MM.1S (cell line): Measurements from ENCODE around the gene ECT2L.

Experiments
- DNase-seq: peaks from one replicate; pipeline ENCODE4 v3.0.0-alpha.2; 2015
- H2AFZ ChIP-seq: fragments of 300-600 bp; sonication (generic); 2 replicates; pipeline ENCODE4 v1.6.0; 2016; ENCODE audit warnings: antibody characterized with exemption, low read length
- H3F3A ChIP-seq: fragments of 300-600 bp; sonication (generic); 2 replicates; pipeline ENCODE4 v1.6.1; 2016; ENCODE audit warnings: mild to moderate bottlenecking, antibody characterized with exemption, low read length, moderate library complexity, mixed read lengths; ENCODE audit not compliant: insufficient read depth
- H3K27ac ChIP-seq: fragments of 300-600 bp; sonication (generic); 2 replicates; pipeline ENCODE4 v1.5.1; 2016; ENCODE audit warnings: mild to moderate bottlenecking, low read length
- H3K27me3 ChIP-seq: fragments of 300-600 bp; sonication (generic); replicated peaks from 2 replicates; pipeline ENCODE4 v1.6.0; 2016; ENCODE audit warnings: low read length; ENCODE audit not compliant: insufficient read depth
- H3K36me3 ChIP-seq: fragments of 300-600 bp; sonication (generic); replicated peaks from 2 replicates; pipeline ENCODE4 v1.6.1; 2016; ENCODE audit warnings: mild to moderate bottlenecking, low read length, mixed read lengths; ENCODE audit not compliant: insufficient read depth
- H3K4me1 ChIP-seq: fragments of 300-600 bp; sonication (generic); 2 replicates; pipeline ENCODE4 v1.6.1; 2016; ENCODE audit warnings: low read length, mixed read lengths
- H3K4me2 ChIP-seq: fragments of 300-600 bp; sonication (generic); 2 replicates; pipeline ENCODE4 v1.6.0; 2016; ENCODE audit warnings: low read depth, low read length
- H3K4me3 ChIP-seq: fragments of 300-600 bp; sonication (generic); 2 replicates; pipeline ENCODE4 v1.5.1; 2016; ENCODE audit warnings: low read length, mixed read lengths
- H3K79me2 ChIP-seq: fragments of 300-600 bp; sonication (generic); 2 replicates; pipeline ENCODE4 v1.6.1; 2016; ENCODE audit warnings: mixed run types, low read length, mixed read lengths
- H3K9ac ChIP-seq: fragments of 300-600 bp; sonication (generic); 2 replicates; pipeline ENCODE4 v1.6.1; 2016; ENCODE audit warnings: low read length, mixed read lengths
- H3K9me2 ChIP-seq: fragments of 300-600 bp; sonication (generic); replicated peaks from 2 replicates; pipeline ENCODE4 v1.6.1; 2016; ENCODE audit warnings: mild to moderate bottlenecking, low read length, mixed read lengths; ENCODE audit not compliant: insufficient read depth
- H3K9me3 ChIP-seq: fragments of 300-600 bp; sonication (generic); replicated peaks from 2 replicates; pipeline ENCODE4 v1.6.1; 2016; ENCODE audit warnings: mild to moderate bottlenecking, low read length, mixed read lengths; ENCODE audit not compliant: insufficient read depth
- H4K20me1 ChIP-seq: fragments of 300-600 bp; sonication (generic); 2 replicates; pipeline ENCODE4 v1.6.1; 2016; ENCODE audit warnings: mild to moderate bottlenecking, low read length, moderate library complexity, mixed read lengths; ENCODE audit not compliant: insufficient read depth
- EZH2 ChIP-seq: fragments of 300-600 bp; sonication (generic); optimal IDR thresholded peaks from 2 replicates; pipeline ENCODE3; 2017; ENCODE audit warnings: low read depth, mild to moderate bottlenecking, antibody characterized with exemption, low read length, mixed read lengths
- EZH2phosphoT487 ChIP-seq: fragments of 300-600 bp; sonication (generic); IDR thresholded peaks from 2 replicates; pipeline ENCODE4 v1.6.1; 2018; ENCODE audit warnings: antibody characterized with exemption, low read length
- TF ChIP-seq, protein P1 (sequence below): fragments of 300-600 bp; sonication (generic); IDR thresholded peaks from 2 replicates; pipeline ENCODE4 v1.5.1; 2016; ENCODE audit warnings: antibody characterized with exemption, low read length, mixed read lengths

The ECT2L gene

DNA sequence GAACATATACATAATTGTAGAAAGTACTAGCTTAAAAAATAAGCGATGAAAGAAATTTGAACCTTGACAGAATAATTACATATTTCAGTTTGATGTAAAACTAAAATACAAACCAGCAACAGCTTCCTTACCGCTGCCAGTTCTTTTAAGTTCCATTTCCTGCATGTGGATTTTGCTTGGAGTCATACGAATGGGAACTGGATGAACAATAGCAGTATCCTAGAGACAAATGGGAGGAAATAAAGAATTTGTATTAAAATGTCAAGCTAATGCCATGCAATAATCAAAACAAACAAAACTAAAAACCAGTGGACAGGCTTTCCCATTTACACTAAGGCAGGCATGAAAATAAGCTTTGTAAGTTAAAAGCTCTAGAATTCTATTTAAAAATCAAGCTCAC, 125.0 kb downstream of the ECT2L start:
- DNase-seq = no peak
- Histone ChIP-seq H3K27ac (no peak overlapping the region), H3K4me1 (no peaks in the 10 kb centered on the region), H3K79me2 (no peaks in the 10 kb centered on the region), H3K36me3 (no peaks in the 10 kb centered on the region), H2AFZ (no peak overlapping the region), H3K9me2 (no peaks in the 10 kb centered on the region), H3F3A (no peaks in the 10 kb centered on the region), H3K9ac (no peak overlapping the region), H4K20me1 (no peaks in the 10 kb centered on the region), H3K27me3 (no peaks in the 10 kb centered on the region), H3K4me2 (no peak overlapping the region), H3K9me3 (no peaks in the 10 kb centered on the region), H3K4me3 (no peak overlapping the region)
- no peak for TF ChIP-seq EZH2

DNA sequence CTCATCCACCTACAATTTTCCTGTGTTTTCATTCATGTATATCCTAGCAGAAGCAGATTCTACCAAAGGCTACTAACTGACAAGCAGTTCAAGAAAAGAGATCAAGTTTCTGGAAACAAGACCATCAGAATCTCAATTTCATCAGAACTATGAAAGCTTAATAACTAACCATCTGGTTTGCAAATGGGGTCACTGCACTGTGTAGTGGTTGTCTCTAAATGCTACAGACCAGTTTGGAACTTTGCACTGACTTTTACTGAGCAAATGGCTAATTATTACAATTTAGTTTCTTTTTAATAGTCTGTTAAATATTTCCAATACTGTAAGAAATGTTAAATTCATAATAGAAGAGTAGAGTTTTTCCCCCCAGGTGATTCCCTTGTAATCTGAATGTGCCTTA, 127.7 kb downstream of the ECT2L start:
- TF ChIP-seq EZH2 (no peak), EZH2phosphoT487 (no peak)
- TF ChIP-seq, protein P1, sequence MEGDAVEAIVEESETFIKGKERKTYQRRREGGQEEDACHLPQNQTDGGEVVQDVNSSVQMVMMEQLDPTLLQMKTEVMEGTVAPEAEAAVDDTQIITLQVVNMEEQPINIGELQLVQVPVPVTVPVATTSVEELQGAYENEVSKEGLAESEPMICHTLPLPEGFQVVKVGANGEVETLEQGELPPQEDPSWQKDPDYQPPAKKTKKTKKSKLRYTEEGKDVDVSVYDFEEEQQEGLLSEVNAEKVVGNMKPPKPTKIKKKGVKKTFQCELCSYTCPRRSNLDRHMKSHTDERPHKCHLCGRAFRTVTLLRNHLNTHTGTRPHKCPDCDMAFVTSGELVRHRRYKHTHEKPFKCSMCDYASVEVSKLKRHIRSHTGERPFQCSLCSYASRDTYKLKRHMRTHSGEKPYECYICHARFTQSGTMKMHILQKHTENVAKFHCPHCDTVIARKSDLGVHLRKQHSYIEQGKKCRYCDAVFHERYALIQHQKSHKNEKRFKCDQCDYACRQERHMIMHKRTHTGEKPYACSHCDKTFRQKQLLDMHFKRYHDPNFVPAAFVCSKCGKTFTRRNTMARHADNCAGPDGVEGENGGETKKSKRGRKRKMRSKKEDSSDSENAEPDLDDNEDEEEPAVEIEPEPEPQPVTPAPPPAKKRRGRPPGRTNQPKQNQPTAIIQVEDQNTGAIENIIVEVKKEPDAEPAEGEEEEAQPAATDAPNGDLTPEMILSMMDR = no peak
- no peaks in the 10 kb centered on the region for H3K27me3 ChIP-seq
- H2AFZ ChIP-seq = no peak overlapping the region
- no peaks in the 10 kb centered on the region for H3F3A ChIP-seq
- no peak overlapping the region for H3K4me3 ChIP-seq
- no peak overlapping the region for H3K9ac ChIP-seq
- no peaks in the 10 kb centered on the region for H3K36me3 ChIP-seq
- no peaks in the 10 kb centered on the region for H3K9me2 ChIP-seq
- no peak for DNase-seq
- no peak overlapping the region for H3K27ac ChIP-seq
- no peaks in the 10 kb centered on the region for H3K79me2 ChIP-seq
- H4K20me1 ChIP-seq = no peaks in the 10 kb centered on the region
- H3K4me2 ChIP-seq = no peak overlapping the region
- H3K9me3 ChIP-seq = no peaks in the 10 kb centered on the region
- H3K4me1 ChIP-seq = no peaks in the 10 kb centered on the region

DNA sequence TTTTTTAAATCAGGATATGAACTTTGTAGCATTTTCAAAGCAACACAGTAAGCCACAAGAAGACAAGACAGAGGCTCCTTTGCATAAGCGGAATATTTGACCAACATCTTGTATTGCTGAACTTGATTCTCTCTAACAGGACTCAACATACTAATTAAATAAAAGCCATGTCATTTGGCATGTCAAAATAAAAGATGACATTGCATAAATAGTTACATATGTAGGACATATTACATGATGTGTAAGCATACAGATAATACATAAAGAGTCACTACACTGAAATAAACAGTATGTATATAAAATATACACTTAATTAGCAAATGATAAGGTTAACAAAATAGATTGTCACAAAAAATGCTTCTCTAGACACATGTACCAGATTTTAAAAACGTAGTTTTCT, 129.9 kb downstream of the ECT2L start:
- Histone ChIP-seq H3K27me3 (no peaks in the 10 kb centered on the region), H3K9me2 (no peaks in the 10 kb centered on the region), H2AFZ (no peak overlapping the region), H3K27ac (no peak overlapping the region), H3F3A (no peaks in the 10 kb centered on the region), H4K20me1 (no peaks in the 10 kb centered on the region), H3K9ac (no peak overlapping the region), H3K4me3 (no peak overlapping the region), H3K4me2 (no peak overlapping the region), H3K4me1 (no peaks in the 10 kb centered on the region), H3K36me3 (no peaks in the 10 kb centered on the region), H3K79me2 (no peaks in the 10 kb centered on the region), H3K9me3 (no peaks in the 10 kb centered on the region)
- DNase-seq = no peak
- TF ChIP-seq, protein P1 = no peak
- TF ChIP-seq EZH2 = no peak
- TF ChIP-seq EZH2phosphoT487 = no peak

DNA sequence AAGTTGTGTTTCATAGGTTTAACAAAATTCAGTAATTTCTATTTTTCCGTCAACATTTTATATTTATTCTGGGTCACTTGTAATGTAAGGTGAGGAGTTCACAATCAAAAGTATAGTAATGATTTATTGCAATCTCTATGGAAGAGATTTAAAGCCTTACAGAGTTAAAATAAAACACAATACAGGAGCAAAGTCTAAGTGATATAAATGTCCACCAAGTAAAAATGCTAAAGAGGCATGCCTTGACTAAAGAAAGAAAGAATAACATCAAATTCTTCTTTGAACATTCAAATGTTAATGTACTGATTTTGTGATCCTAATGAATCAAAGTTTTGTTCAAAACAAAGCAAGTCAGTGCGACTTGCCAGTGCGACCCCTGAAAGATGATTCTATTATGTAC, 130.7 kb downstream of the ECT2L start:
- no peak overlapping the region for H3K9ac ChIP-seq
- TF ChIP-seq EZH2 (no peak), EZH2phosphoT487 (no peak)
- TF ChIP-seq, protein P1 = no peak
- no peaks in the 10 kb centered on the region for H3K27me3 ChIP-seq
- H2AFZ ChIP-seq = no peak overlapping the region
- H3K27ac ChIP-seq = no peak overlapping the region
- H3K9me3 ChIP-seq = no peaks in the 10 kb centered on the region
- no peak overlapping the region for H3K4me3 ChIP-seq
- no peak for DNase-seq
- H4K20me1 ChIP-seq = no peaks in the 10 kb centered on the region
- 0 out of 2 replicates have a peak, but pooled peaks cover under 1% of the 10 kb centered on the region for H3K4me1 ChIP-seq
- H3F3A ChIP-seq = no peaks in the 10 kb centered on the region
- no peaks in the 10 kb centered on the region for H3K79me2 ChIP-seq
- H3K36me3 ChIP-seq = no peaks in the 10 kb centered on the region
- no peaks in the 10 kb centered on the region for H3K9me2 ChIP-seq
- H3K4me2 ChIP-seq = no peak overlapping the region
